GM19452 (cell line): Measurements from ENCODE around the gene F10.

Experiments
- ATAC-seq: cut with Tn5 transposase; IDR thresholded peaks from one replicate; pipeline ENCODE4 v1.9.1; 2021; ENCODE audit not compliant: unreplicated experiment

F10 gene

DNA sequence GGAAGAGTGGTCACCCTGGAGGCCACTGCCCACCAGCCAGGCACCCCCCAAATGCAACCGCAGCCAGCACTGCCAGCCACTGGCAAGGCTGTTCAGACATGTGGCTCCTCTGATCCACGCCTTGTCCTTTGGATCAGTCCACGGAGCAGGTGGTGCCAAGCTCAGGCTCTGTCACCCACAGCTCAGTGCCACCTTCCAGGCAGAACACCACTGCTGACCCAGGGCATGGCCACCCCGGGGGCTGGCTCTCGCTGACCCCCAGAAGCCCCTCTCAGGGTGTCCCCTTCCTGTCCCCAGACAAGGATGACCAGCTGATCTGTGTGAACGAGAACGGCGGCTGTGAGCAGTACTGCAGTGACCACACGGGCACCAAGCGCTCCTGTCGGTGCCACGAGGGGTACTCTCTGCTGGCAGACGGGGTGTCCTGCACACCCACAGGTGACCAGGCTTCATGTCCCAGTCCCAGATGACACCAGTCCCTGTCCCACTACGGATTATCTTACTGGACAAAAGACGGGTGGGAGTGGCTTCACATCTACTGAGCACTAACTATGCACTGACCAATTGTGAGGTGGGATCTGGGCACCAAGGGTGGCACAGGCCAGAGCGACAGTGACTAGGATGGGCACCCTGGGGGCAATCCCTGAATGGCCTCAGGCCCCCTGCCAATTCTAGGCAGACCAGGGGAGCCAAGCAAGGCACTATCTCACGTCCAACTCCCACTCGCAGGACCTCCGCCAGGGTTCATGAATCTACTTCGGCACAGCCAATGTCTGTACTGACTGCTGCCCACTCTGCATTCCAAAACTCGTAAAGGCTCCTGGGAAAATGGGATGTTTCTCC lies 7.0 kb upstream of the F10 start:
- ATAC-seq = no peak

DNA sequence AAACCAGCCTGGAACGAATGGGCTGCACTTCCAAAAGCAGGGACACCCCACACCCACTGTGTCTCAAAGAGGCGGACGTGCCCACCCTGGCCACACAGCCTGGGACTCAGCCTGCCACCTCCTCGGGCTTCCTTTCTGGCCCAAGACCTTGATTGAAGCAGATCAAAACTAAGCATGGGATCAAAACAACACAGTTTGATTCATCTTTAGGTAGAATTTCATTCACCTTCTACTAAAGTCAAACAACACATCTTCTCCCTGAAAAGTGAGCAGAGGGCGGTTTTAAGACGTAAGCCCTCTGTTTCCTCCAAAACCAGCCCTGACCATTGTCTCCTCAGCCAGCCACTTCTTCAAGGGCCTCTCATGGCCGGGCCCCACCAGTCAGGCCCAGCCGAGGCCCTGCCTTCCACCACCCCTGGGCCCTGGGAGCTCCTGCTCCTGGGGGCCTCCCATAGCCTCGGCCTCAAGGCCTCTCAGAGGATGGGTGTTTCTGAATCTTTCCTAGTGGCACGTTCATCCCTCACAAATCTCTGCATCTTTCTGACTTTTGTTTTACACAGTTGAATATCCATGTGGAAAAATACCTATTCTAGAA lies 6.3 kb upstream of the F10 start:
- ATAC-seq = no peak

DNA sequence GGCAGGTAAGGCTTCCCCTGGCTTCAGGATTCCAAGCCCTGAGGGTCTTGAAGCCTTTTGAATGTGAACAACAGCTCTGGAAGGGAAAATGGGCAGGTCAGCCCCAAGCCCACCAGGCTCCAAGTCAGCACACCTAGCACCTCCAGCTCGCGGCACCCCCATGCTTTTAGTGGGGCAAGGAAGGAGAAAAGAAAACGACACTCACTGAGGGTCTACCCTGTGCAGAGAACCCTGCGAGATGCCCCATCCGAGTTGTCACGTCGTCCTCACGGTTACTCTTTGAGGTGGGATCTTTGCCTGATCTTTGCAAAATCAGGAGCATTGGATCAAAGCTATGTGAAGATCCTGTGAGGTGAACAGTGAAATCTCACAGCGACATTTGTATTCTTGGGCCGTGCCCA lies 5.7 kb upstream of the F10 start:
- ATAC-seq = no peak

DNA sequence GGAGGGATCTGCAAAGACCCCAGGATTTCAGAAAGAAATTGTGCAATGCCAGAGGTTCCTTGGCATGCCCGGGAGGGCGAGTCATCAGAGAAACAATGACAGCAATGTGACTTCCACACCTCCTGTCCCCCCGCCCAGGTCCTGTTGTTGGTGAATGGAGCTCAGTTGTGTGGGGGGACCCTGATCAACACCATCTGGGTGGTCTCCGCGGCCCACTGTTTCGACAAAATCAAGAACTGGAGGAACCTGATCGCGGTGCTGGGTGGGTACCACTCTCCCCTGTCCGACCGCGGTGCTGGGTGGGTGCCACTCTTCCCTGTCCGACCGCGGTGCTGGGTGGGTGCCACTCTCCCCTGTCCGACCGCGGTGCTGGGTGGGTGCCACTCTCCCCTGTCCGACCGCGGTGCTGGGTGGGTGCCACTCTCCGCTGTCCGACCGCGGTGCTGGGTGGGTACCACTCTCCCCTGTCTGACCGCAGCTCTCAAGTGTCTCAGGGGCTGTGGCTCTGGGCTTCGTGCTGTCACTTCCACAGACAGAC lies 5.2 kb upstream of the F10 start:
- no peak for ATAC-seq

DNA sequence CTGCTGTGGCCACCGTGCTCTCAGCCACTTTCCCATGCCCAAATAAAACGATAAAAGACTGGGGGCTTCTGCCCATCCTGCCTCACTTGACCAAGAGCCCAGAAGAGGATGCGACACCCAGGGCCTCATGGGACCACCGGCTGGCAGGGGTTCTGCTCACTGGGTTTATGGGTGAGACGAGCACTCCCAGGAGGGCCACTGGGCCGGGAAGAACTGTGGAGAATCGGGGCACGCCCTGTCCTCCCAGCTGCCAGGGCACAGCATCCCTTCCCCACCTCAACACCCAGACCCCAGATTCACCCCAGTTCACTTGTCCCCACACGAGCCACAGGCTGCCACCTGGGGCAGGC lies 4.7 kb upstream of the F10 start:
- no peak for ATAC-seq

DNA sequence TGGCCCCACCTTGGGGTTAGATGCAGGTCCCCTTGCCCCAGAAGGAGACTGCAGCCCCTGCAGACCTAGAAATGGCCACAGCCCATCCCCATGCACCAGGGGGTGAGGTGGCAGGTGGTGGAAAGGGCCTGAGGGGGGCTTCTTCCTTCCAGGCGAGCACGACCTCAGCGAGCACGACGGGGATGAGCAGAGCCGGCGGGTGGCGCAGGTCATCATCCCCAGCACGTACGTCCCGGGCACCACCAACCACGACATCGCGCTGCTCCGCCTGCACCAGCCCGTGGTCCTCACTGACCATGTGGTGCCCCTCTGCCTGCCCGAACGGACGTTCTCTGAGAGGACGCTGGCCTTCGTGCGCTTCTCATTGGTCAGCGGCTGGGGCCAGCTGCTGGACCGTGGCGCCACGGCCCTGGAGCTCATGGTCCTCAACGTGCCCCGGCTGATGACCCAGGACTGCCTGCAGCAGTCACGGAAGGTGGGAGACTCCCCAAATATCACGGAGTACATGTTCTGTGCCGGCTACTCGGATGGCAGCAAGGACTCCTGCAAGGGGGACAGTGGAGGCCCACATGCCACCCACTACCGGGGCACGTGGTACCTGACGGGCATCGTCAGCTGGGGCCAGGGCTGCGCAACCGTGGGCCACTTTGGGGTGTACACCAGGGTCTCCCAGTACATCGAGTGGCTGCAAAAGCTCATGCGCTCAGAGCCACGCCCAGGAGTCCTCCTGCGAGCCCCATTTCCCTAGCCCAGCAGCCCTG lies 4.2 kb upstream of the F10 start:
- no peak for ATAC-seq

DNA sequence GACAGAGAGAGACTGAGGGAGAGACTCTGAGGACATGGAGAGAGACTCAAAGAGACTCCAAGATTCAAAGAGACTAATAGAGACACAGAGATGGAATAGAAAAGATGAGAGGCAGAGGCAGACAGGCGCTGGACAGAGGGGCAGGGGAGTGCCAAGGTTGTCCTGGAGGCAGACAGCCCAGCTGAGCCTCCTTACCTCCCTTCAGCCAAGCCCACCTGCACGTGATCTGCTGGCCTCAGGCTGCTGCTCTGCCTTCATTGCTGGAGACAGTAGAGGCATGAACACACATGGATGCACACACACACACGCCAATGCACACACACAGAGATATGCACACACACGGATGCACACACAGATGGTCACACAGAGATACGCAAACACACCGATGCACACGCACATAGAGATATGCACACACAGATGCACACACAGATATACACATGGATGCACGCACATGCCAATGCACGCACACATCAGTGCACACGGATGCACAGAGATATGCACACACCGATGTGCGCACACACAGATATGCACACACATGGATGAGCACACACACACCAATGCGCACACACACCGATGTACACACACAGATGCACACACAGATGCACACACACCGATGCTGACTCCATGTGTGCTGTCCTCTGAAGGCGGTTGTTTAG lies 3.3 kb upstream of the F10 start:
- ATAC-seq = no peak

DNA sequence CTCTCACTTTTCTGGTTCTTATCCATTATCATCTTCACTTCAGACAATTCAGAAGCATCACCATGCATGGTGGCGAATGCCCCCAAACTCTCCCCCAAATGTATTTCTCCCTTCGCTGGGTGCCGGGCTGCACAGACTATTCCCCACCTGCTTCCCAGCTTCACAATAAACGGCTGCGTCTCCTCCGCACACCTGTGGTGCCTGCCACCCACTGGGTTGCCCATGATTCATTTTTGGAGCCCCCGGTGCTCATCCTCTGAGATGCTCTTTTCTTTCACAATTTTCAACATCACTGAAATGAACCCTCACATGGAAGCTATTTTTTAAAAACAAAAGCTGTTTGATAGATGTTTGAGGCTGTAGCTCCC lies 2.8 kb upstream of the F10 start:
- ATAC-seq = no peak

DNA sequence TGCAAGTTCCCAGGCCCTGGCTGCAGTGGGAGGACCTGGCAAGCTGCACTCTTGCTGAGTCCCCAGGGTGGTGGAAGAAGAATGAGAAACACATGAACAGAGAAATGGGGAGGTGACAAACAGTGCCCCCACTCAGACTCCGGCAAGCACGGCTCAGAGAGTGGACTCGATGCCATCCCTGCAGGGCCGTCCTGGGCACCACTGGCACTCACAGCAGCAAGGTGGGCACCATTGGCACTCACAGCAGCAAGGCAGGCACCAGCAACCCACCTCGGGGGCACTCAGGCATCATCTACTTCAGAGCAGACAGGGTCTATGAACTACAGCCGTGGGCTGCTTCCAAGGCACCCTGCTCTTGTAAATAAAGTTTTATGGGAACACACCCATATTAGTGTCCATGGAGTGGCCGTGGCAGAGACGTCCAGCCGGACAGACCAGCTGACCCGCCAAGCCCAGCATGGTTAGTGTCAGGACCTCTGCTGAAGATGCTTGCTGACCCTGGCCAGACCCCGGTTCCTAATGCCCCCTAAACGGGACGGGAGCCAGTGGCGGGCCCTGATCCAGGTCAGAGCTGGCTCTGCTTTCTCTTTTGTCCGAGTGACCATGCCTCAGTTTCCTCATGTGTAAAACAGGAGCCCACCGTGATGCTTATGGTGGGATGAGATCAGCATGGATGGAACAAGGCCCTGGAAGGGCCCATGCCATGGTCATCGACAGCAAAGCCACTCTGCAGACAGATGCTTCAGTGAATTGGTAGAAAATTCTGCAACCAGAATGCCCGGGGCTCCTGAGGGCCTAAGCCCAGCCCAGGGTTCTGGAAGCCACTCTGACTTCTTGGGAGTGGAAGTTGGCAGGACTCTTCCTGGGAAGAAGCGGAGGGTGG lies 2.1 kb upstream of the F10 start:
- ATAC-seq = no peak

DNA sequence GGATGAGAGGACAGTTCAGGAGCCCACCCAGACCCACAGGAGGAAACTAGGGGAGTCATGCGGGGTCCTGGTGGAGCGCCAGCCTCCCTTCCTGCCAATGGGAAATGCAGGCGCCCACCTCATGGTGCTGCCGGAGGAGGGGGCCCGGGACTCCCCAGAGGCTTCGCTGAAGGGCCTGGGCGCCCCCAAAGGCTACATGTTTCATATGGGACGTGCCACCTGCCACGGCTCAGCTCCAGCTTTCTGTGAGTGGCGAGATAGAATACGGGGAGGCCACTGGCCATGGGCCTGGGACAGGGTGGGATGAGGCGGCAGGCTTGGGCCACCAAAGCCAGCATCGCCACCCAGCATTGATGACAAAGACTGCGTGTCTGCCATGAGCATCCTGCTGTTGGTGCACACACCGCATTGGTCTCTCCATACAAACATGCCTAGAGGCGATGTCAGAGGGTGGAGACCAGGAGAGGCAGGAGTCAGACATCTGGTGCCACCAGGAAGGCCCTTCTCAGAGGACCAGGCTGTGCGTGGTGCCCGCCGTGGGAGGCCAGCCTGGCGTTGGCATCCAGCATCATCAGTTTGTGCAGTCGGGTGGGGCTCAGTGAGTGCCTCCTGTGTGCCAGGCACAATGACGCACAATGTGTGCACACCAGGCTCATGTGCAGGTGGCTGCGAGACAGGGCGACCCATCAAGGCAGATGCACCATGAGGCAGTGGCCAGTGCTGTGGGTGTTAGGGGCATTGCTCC lies 1.2 kb upstream of the F10 start:
- ATAC-seq = no peak

DNA sequence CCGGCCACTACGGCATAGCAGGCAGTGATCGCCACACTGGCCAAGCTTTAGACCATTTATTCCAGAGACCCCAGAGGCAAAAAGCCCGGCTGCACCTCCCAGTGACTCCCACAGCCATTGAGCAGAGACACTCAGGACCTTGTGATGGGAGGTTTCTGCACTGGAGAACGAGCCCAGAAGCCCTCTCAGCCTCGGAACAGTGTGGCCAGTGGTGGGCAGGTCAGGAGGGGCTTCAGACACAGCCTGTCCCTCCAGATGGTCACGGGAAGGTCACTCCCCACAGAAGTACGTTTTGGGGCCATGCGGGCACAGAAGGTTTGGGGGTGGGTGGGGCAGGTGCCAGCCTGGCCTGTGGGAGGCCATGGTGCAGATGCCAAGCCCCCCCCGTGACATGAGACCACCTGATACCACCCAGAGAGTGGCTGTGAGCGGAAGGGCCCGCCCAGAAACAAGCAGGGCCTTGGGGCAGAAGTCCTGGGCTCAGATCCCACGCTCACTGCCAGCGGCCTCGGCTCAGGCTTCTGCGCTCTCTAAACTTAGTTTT lies 599 bp upstream of the F10 start:
- ATAC-seq = no peak

DNA sequence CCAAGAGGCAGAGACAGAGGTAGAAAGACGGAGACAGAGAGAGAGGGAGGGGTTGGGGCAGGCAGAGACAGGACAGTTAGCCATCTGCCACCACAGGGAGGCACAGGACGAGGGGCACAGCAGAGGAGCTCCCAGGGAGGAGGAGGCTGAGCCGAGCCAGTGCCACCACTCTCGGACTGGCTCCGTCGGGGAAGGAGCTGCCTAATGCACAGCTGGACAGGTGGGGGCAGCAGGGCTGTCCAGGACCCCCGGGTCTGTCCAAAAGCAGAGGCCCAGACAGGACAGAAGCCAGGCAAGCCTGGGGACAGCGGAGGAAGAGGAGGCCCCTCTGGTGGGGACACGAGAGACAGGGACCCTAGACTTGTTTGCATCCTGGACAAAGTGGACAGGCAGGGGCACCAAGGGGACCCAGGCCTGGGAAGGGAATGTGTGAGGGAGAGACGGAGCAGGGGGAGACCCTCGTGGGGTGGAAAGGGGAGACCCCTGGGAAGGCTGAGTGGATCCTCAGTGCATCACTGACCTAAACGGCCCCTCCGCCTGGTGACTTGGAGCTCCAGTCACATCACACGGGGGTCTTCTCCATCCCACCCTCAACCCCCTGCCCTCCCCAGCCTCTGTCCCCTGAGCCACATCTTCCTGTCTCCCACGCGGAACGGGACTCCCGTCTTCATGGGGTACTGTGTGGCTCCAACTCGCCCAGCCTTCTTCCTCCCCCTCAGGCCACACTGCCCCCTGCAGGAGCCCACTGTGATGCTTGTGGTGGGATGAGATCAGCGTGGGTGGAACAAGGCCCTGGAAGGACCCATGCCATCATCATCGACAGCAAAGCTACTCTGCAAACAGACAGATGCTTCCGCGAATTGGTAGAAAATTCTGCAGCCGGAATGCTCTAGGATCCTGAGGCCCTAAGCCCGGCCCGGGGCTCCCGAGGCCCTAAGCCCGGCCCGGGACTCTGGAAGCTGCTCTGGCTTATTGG lies 915 bp downstream of the F10 start:
- no peak for ATAC-seq

DNA sequence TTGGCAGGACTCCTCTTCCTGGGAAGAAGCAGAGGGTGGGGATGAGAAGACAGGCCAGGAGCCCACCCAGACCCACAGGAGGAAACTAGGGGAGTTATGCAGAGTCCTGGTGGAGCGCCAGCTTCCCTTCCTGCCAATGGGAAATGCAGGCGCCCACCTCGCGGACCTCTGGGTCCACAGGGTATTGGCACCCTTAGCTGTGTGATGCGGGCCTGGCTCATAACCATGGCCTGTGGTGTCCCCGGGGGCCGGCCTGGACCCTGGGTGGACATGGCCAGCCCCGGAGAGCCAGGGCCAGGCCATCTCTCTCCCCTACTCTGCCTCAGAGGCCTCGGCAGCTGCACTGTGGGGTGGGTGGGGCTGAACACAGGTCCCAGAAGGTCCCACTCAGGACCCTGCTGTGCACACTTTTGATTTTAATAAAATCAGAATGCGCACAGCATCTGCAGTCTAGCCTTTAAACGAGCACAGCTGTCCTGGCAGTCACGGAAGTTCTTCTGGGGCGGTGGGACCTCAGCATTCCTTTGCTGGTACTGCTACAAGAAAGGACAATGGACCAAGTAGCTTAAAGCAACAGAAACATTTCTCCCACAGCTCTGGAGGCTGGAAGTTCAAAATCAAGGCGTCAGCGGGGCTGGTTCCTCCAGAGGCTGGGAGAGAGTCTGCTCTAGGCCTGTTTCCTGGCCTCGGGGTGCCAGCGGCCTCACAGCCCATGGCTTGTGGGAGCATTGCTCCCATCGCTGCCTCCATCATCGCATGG lies 1.8 kb downstream of the F10 start:
- ATAC-seq = no peak

DNA sequence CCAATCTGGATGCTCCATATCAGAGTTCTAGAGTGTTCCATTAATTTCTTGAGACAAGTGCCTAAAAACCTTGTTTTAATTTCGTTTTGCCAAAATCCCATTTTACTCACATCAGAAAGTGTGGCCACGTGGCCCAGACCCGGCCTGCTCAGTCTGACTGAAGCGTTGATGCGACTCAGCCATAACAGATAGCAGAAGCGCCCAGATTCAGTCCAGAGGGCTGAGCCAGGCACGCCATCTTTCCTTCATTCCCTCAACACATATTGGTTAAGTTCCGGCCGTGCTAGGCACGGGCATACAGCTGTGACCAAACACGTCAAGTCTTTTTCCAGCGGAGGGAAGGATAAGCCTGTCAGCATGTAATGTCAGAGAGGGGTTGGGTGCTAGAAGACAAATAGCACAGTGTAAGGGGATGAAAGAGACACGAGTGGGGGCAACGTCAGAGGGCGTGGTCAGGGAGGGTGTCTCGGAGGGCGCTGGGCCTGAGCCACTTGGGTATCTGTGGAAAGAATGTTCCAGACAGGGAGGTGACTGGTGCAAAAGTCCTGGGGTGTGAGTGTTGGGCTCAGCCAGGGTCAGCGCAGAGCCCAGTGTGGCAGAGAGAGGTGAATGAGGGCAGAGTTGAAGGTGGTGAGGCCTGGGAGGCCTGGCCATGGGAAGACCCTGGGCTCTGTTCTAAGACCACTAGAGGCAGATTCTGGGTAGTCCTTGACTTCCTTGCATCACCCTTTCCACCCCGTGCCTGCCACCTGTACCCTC lies 3.1 kb downstream of the F10 start:
- no peak for ATAC-seq

DNA sequence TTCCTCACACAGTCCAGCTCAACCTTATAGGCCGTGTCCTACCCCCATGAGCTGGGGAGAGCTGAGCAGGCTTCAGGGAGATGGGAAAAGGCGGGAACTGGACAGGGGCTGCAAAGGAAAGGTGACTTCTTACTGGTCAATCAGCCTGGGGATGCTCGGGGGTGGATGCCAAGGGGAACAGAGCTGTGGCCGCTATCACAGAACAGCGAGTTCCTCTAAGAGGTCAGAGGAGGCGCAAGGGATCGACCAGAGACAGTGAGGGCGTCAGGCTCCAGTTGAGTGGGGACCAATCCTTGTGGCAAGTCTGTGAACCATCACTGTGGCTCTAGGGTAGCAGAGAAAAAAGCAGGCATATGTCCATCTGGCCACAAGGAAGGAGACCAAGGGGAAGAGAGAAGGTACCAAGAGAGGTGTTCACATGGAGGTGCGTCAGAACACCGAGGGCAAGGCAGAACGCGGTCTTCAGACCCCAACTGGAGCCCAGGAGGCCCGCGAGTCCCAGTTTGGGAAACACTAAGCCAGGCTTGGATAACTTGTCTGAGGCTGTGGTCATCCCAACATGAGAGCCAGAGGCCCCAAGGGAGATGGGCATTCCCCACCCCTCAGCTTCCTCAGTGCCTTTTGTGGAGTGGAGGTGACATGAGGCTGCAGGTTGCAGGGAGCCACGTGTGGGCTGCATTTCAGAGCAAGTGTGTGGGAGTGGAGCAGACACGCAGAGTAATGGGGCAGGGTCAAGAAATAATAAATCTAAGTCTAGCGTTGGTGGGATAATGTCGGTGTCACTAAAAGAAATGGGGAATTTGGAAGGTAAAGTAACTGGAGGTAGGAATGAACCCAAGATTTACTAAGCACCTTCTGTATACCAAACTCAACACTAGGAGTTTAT lies 3.9 kb downstream of the F10 start:
- ATAC-seq = no peak

DNA sequence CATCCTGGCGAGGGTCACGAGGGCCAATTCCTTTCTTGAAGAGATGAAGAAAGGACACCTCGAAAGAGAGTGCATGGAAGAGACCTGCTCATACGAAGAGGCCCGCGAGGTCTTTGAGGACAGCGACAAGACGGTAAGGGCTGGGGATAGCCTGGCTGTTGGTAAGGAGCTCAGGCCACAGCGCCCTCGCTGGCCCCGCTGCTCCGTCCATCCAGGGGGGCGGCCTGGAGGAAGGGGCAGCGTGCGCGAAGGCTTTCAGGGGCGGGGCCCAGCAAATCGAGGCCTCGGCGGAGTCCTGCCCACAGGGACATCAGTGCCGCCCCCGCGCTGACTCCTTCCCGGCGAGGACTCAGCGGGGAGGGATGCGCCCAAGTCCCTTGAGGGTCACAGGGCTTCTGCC lies 6.9 kb downstream of the F10 start:
- no peak for ATAC-seq
